IMR-90 (cell line): Measurements from ENCODE around the gene HRH1. TPM values are rescaled to one million over a fixed set of nuclear protein-coding genes. Genes with fewer than 3 reads are reported as not detected.

Experiments
- ATAC-seq: fragments of 200-7000 bp; cut with Tn5 transposase; 2 replicates; pipeline ENCODE4 v1.9.1; 2020; ENCODE audit warnings: low read depth, mild to moderate bottlenecking, moderate library complexity
- BruUV-seq: library from RNA; stranded (reverse); fragments of 400-500 nt; replicated peaks from 2 replicates; lab custom pipeline; 2021; lab: Mats Ljungman, UMichigan
- CTCF ChIA-PET: fragments of 300-600 bp; formaldehyde crosslinking; extraction: SDS; loops from one replicate; lab custom pipeline; 2021; ENCODE audit warnings: antibody characterized with exemption; lab: Yijun Ruan, JAX
- POLR2A ChIA-PET: fragments of 300-600 bp; sonication (Branson Sonifier 250); formaldehyde crosslinking; loops from one replicate; lab custom pipeline; 2022; ENCODE audit warnings: antibody characterized with exemption; ENCODE audit not compliant: unreplicated experiment; lab: Charles Lee
- DNase-seq: peaks from one replicate; pipeline ENCODE4 v3.0.0; 2013
- H2AFZ ChIP-seq: replicated peaks from 2 replicates; pipeline ENCODE3; 2013; ENCODE audit warnings: low read length, mild to moderate bottlenecking; ENCODE audit not compliant: poor library complexity
- H2AK5ac ChIP-seq: 2 replicates; pipeline ENCODE4 v1.6.1; 2013; ENCODE audit warnings: low read depth, low read length, inconsistent platforms
- H2AK9ac ChIP-seq: replicated peaks from 2 replicates; pipeline ENCODE3; 2013; ENCODE audit warnings: mild to moderate bottlenecking, low read depth, low read length, moderate library complexity; ENCODE audit not compliant: poor library complexity
- H2BK120ac ChIP-seq: 2 replicates; pipeline ENCODE4 v1.6.1; 2013; ENCODE audit warnings: low read depth, low read length, inconsistent platforms
- H2BK15ac ChIP-seq: 3 replicates; pipeline ENCODE4 v1.6.1; 2013; ENCODE audit warnings: low read depth, low read length, inconsistent platforms
- H2BK20ac ChIP-seq: 2 replicates; pipeline ENCODE4 v1.6.1; 2013; ENCODE audit warnings: low read depth, mild to moderate bottlenecking, inconsistent platforms, low read length, moderate library complexity
- H2BK5ac ChIP-seq: 2 replicates; pipeline ENCODE4 v1.6.1; 2013; ENCODE audit warnings: mild to moderate bottlenecking, low read depth, low read length, inconsistent platforms; ENCODE audit not compliant: poor library complexity, severe bottlenecking
- H3K14ac ChIP-seq: replicated peaks from 2 replicates; pipeline ENCODE4 v1.6.1; 2013; ENCODE audit warnings: low read depth, low read length, inconsistent platforms
- H3K18ac ChIP-seq: 2 replicates; pipeline ENCODE4 v1.6.1; 2013; ENCODE audit warnings: low read depth, low read length, control low read depth
- H3K23ac ChIP-seq: 2 replicates; pipeline ENCODE4 v1.6.1; 2013; ENCODE audit warnings: low read depth, low read length, inconsistent platforms
- H3K27ac ChIP-seq: 2 replicates; pipeline ENCODE4 v1.5.1; 2013; ENCODE audit warnings: mild to moderate bottlenecking, control low read depth, low read length; ENCODE audit not compliant: insufficient read depth
- H3K27me3 ChIP-seq: 2 replicates; pipeline ENCODE4 v1.6.1; 2013; ENCODE audit warnings: low read length; ENCODE audit not compliant: control insufficient read depth, insufficient read depth
- H3K36me3 ChIP-seq: 2 replicates; pipeline ENCODE4 v1.6.1; 2013; ENCODE audit warnings: low read length, mixed read lengths; ENCODE audit not compliant: control insufficient read depth, insufficient read depth
- H3K4ac ChIP-seq: 2 replicates; pipeline ENCODE4 v1.6.1; 2013; ENCODE audit warnings: low read depth, low read length, inconsistent platforms
- H3K4me1 ChIP-seq: 2 replicates; pipeline ENCODE4 v1.6.1; 2013; ENCODE audit warnings: low read length, mixed read lengths; ENCODE audit not compliant: control insufficient read depth, insufficient read depth
- H3K4me2 ChIP-seq: 2 replicates; pipeline ENCODE4 v1.6.1; 2013; ENCODE audit warnings: low read depth, mild to moderate bottlenecking, control low read depth, low read length, moderate library complexity
- H3K4me3 ChIP-seq: 2 replicates; pipeline ENCODE4 v1.5.1; 2013; ENCODE audit warnings: low read depth, mild to moderate bottlenecking, control low read depth, low read length, moderate library complexity; ENCODE audit not compliant: insufficient read depth
- H3K56ac ChIP-seq: 2 replicates; pipeline ENCODE4 v1.6.1; 2013; ENCODE audit warnings: low read length, inconsistent platforms; ENCODE audit not compliant: insufficient read depth; ENCODE audit errors: extremely low read depth
- H3K79me1 ChIP-seq, 2 experiments: 2 replicates each; pipeline ENCODE4 v1.6.1; 2013; ENCODE audit warnings: low read length in 2 of 2, inconsistent platforms in 1 of 2, low read depth in 1 of 2
- H3K9ac ChIP-seq: 2 replicates; pipeline ENCODE4 v1.6.1; 2013; ENCODE audit warnings: low read depth, low read length, control low read depth
- H3K9me1 ChIP-seq: 2 replicates; pipeline ENCODE4 v1.6.1; 2013; ENCODE audit warnings: low read length, inconsistent platforms; ENCODE audit not compliant: insufficient read depth
- H3K9me3 ChIP-seq: 2 replicates; pipeline ENCODE4 v1.6.1; 2013; ENCODE audit warnings: low read length; ENCODE audit not compliant: control insufficient read depth, insufficient read depth
- H4K20me1 ChIP-seq: 2 replicates; pipeline ENCODE4 v1.6.1; 2013; ENCODE audit warnings: low read length, inconsistent platforms; ENCODE audit not compliant: insufficient read depth
- H4K5ac ChIP-seq: 2 replicates; pipeline ENCODE4 v1.6.1; 2013; ENCODE audit warnings: mild to moderate bottlenecking, low read depth, low read length, control low read depth
- H4K8ac ChIP-seq, 2 experiments: 2 replicates each; pipeline ENCODE4 v1.6.1; 2013; ENCODE audit warnings: low read depth in 2 of 2, low read length in 2 of 2, control low read depth in 1 of 2, inconsistent platforms in 1 of 2
- H4K91ac ChIP-seq: 2 replicates; pipeline ENCODE4 v1.6.1; 2013; ENCODE audit warnings: low read depth, low read length, inconsistent platforms; ENCODE audit not compliant: insufficient read depth
- CEBPB ChIP-seq: IDR thresholded peaks from 2 replicates; pipeline ENCODE4 v1.6.1; 2012; ENCODE audit warnings: low read depth, low read length, improper control_type of control experiment
- FOS ChIP-seq: fragments of 150-350 bp; IDR thresholded peaks from 2 replicates; pipeline ENCODE4 v1.6.1; 2016; ENCODE audit warnings: low read depth, low read length
- MAFK ChIP-seq: IDR thresholded peaks from 2 replicates; pipeline ENCODE4 v1.6.1; 2012; ENCODE audit warnings: low read depth, low read length, improper control_type of control experiment
- MAZ ChIP-seq: IDR thresholded peaks from 2 replicates; pipeline ENCODE4 v1.6.1; 2012; ENCODE audit warnings: low read depth, mild to moderate bottlenecking, low read length, improper control_type of control experiment, moderate library complexity, borderline replicate concordance
- MXI1 ChIP-seq: IDR thresholded peaks from 2 replicates; pipeline ENCODE4 v1.6.1; 2012; ENCODE audit warnings: low read depth, mild to moderate bottlenecking, low read length, moderate library complexity, borderline replicate concordance
- NFE2L2 ChIP-seq: fragments of 150-350 bp; IDR thresholded peaks from 2 replicates; pipeline ENCODE4 v1.6.1; 2016; ENCODE audit warnings: low read depth, mild to moderate bottlenecking, low read length
- RCOR1 ChIP-seq: IDR thresholded peaks from 2 replicates; pipeline ENCODE4 v1.6.1; 2012; ENCODE audit warnings: mild to moderate bottlenecking, low read length, improper control_type of control experiment; ENCODE audit not compliant: insufficient replicate concordance
- RFX5 ChIP-seq: IDR thresholded peaks from 2 replicates; pipeline ENCODE4 v1.8.0; 2012; ENCODE audit warnings: low read depth, mild to moderate bottlenecking, low read length, moderate library complexity
- USF2 ChIP-seq: fragments of 150-350 bp; IDR thresholded peaks from 2 replicates; pipeline ENCODE4 v1.6.1; 2017; ENCODE audit warnings: mild to moderate bottlenecking, antibody characterized with exemption, low read length, low read depth
- WGBS, 2 experiments: methylation state at CpG; one replicate each; pipeline versions ENCODE4 v1.1.5 to v1.1.7; 2013; ENCODE audit warnings: missing lambda C conversion rate in 2 of 2; ENCODE audit not compliant: insufficient read length in 1 of 2; ENCODE audit errors: extremely low coverage in 2 of 2; 5-methylcytosine and 5-hydroxymethylcytosine counted together
- dilution Hi-C: fragments of 300-500 bp; cut with HindIII; formaldehyde crosslinking; loops from one replicate; pipeline ENCODE4 v1.14.3; 2018; ENCODE audit warnings: low sequenced_read_pairs; ENCODE audit not compliant: unreplicated experiment
- in situ Hi-C: fragments of 300-500 bp; cut with MboI; formaldehyde crosslinking; loops from 3 replicates; pipeline ENCODE4 v1.14.3; 2019; ENCODE audit warnings: low sequenced_read_pairs, inconsistent platforms, mixed read lengths
- intact Hi-C: fragments of 100-400 bp; cut with micrococcal nuclease; formaldehyde crosslinking; loops from 2 replicates; pipeline ENCODE4 v1.10.0; 2022
- polyA plus RNA-seq, 3 experiments: library from polyadenylated mRNA; depleted of rRNA; stranded (reverse); fragments of >200 nt; gene quantifications; 2 replicates each; pipeline ENCODE4 v1.2.3, GENCODE V29; 2012; ENCODE audit warnings: low replicate concordance in 1 of 3
- total RNA-seq: library from RNA; depleted of rRNA; stranded (reverse); fragments of >200 nt; gene quantifications from 2 replicates; pipeline ENCODE4 v1.2.3, GENCODE V29; 2012

HRH1 gene
- total and polyA plus RNA-seq, 2 of the 4 experiments (the other 2 are of a cell fraction) = 7.6 to 16.1 TPM

GRCh38 chr3:11140713-11141104 lies 13.6 kb upstream of the HRH1 start:
- DNase-seq (no peak), ATAC-seq (no peak)
- no TSS peak for BruUV-seq
- H2AK9ac ChIP-seq = no peak overlapping the region
- dilution Hi-C loops (no loop called here), in situ Hi-C loops (no loop called here), intact Hi-C loops (no loop called here)
- no peaks in the 10 kb centered on the region for H3K9me3 ChIP-seq
- no peaks in the 10 kb centered on the region for H3K36me3 ChIP-seq
- no peak overlapping the region for H3K4ac ChIP-seq
- TF ChIP-seq MAFK (no peak), FOS (no peak), RFX5 (no peak), NFE2L2 (no peak), MXI1 (no peak), USF2 (no peak), MAZ (no peak), CEBPB (no peak), RCOR1 (no peak)
- H4K5ac ChIP-seq = no peak overlapping the region
- no peak overlapping the region for H3K9ac ChIP-seq
- CTCF ChIA-PET = no interaction called here
- no peak overlapping the region for H3K23ac ChIP-seq
- no peak overlapping the region for H3K4me3 ChIP-seq
- no peak overlapping the region for H2BK5ac ChIP-seq
- no peak overlapping the region for H3K4me2 ChIP-seq
- H4K8ac ChIP-seq = no peak overlapping the region
- H4K20me1 ChIP-seq = peaks cover 3% of the 10 kb centered on the region; the same call in 1 of the 2 replicates
- H2AK5ac ChIP-seq = peak overlapping the region; percentile 24; the same call in 1 of the 2 replicates
- H2BK120ac ChIP-seq = no peak overlapping the region
- no peak overlapping the region for H3K14ac ChIP-seq
- no peak overlapping the region for H3K27ac ChIP-seq
- H3K56ac ChIP-seq = no peak overlapping the region
- H3K4me1 ChIP-seq = peaks cover 14% of the 10 kb centered on the region
- H3K18ac ChIP-seq = no peak overlapping the region
- H2BK20ac ChIP-seq = no peak overlapping the region; the same call in 1 of the 2 replicates
- POLR2A ChIA-PET = no interaction called here
- no peaks in the 10 kb centered on the region for H3K27me3 ChIP-seq
- H3K79me1 ChIP-seq = peaks cover 0 to 12% of the 10 kb centered on the region in 2 experiments; a peak in 2 of 4 replicates
- peaks cover 15% of the 10 kb centered on the region for H3K9me1 ChIP-seq
- H4K91ac ChIP-seq = no peak overlapping the region; the same call in 1 of the 2 replicates
- no CpG with 5 or more reads among the region's 2 CpGs for WGBS, 2 experiments
- H2AFZ ChIP-seq = no peak overlapping the region
- H2BK15ac ChIP-seq = no peak overlapping the region
